Activated gamma-delta T cell treated with anti-CD3 and anti-CD28 coated beads, Interleukin-2, amount 50 U/mL, for 16 hours (primary cell): Measurements from ENCODE around the gene PI4KA.
"Not testable (repeated sequence)": the region's sequence is repeated elsewhere in the genome, so short reads cannot be mapped to it uniquely, and the experiment has no call there.

ENCODE experiments used
- DNase-seq: peaks from one replicate; pipeline ENCODE4 v3.0.0-alpha.2; 2020; ENCODE audit warnings: low read depth

The PI4KA gene

DNA sequence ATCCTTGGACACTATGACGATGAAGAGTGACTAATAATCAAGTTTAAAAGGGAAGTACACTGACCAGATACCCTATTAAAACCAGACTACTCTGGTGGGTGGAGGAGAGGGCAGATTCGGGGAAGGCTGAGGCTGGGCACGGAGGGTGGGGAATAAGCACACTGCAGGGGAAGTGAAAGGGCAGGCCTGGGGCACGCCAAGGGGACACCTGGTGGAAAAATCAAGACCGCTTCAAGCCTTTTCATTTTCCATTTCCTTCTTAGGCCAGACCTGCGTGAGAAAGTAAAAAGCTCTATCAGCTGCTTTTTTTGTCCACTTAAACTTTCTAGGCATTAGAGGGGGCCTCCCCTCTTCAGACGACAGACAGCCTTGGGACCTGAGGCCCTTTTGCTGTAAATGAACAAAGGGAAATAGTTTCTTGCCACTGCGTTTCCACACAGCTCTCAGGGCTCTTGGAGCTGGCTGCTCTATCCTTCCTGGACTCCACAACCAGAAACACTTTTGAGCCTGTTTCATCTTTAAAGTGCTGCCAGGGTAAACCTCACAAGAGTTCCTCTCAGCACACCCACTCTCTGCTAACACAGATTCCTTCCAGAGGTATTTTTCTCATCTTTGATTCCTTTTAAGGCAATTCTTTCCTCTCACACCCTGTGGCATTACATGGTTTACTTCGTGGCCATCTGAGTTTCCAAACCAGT, 109.7 kb downstream of the PI4KA start:
- DNase-seq = no peak

DNA sequence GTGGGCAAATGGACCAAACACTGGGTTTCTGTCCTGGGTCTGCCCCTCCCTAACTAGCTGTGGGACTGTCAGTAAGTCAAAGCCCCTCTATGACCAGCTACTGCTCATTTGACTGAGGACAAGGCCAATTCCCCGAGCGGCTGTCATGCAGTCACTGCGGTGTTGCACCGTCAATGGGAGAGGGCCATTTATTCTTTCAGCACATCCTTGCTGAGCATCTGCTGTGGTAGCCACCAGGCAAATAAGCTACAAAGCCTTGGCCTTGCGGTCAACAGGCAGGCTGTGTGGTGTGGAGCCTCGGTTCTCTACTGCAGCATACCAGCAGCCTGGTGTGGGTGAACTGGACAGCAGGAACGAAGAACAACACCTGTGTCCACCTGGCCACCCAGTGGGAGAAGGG, 110.5 kb downstream of the PI4KA start:
- DNase-seq = no peak

DNA sequence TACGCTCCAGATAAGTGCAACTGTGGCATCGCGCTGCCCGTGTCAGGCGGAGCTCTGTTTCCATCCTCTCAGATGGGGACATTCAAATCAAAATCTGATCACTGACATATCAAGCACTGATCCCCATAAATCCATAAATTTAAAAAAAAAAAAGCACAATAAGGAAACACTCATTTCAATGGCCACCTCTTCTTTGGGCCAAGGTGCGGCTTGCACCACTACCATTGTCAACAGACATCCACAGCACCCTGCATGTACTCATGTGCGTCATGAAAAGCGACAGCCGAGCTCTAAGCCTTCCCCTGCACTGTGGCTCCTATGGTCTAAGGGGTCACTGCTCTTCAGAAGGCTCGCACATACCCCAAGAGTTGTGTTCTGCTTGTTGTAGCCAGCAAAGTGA, 111.4 kb downstream of the PI4KA start:
- no peak for DNase-seq

DNA sequence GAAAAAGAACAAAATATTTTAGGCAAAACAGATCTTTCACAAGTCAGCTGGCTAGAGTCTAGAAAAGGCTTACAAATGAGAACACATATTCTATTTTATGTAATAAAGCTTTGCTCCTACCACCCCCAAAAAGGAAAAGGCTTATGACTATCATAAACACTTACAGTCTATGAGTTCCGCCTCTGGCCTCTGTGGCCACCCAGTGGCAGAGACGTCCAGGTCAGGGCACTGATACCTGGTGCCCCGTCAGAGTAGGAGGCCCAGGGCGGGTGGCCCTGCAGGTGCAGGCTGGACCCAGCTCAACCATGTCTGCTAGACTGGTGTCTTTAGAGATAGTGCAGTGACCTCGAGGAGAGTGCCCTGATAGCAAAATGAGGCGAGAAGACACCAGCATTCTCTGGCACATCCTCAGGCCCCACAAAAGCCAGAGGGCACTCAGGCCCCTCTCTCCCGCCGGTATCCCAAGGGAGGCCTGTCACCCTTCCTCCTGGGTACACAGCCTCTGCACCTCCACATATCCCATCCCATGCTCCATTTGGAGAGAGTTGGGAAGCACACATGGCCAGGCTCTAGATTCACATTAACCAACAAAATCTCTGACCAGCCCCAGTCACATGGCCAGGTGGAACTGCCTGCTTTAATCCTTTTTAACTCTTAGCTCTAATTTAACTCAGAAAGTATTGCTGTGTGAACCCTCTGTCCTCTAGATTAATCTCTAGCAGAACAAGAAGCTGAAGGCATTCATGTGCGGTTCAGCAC, 112.0 kb downstream of the PI4KA start:
- no peak for DNase-seq

DNA sequence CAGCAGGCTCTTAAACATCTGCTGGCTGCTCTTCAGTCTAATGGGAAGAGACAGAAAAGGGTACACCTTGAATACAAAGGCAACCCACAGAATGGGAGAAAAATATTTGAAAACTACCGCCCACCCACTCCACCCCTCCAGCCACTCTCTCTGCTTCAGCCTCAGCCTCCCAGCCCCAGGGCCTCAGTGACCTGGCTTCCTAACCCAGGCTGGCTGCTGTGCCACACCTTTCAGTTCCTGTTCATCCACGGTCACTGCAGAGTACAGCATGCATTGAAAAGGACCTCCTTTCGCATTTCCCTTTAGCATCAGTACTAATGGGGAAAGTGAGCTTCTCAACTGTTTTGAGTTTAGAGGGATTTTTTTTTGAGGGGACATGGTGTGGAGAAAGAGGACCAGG, 113.5 kb downstream of the PI4KA start:
- no peak for DNase-seq

DNA sequence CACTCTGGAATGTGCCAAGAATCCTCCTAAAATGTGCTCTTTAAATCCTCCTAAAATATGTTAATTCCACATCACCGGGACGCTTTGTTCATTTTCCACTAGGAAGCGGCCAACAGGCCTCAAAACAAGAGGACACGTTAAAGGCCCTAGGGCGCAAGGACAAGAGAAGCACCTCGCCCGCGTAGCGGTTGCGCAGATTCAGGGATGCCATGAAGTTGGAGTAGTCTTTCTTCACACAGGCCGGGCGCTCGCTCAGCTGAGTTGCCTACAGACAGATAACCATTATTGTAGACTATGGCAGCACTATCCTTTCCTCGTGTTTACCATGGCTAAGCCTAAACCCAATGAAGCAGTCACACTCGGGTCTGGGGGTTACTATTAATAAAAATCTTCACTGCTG, 114.2 kb downstream of the PI4KA start:
- DNase-seq = no peak

DNA sequence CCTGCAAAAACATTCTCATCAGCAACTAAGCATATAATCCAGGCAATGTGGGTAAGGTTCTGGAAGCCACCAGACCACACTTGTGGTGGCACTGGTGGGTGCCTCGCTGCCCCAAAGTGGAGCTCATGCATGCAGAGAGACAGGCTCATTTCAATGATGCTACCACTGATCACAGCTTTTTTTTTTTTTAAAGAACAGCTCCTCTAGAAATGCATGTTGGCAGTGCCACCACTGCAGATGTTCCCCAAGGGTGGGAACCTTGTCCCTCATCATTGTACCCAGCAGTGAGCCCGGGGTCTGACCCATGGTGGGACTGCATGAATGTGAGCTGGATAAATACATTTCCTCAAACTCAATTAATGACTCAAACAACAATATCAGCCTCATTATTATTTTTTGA, 115.8 kb downstream of the PI4KA start:
- no peak for DNase-seq

DNA sequence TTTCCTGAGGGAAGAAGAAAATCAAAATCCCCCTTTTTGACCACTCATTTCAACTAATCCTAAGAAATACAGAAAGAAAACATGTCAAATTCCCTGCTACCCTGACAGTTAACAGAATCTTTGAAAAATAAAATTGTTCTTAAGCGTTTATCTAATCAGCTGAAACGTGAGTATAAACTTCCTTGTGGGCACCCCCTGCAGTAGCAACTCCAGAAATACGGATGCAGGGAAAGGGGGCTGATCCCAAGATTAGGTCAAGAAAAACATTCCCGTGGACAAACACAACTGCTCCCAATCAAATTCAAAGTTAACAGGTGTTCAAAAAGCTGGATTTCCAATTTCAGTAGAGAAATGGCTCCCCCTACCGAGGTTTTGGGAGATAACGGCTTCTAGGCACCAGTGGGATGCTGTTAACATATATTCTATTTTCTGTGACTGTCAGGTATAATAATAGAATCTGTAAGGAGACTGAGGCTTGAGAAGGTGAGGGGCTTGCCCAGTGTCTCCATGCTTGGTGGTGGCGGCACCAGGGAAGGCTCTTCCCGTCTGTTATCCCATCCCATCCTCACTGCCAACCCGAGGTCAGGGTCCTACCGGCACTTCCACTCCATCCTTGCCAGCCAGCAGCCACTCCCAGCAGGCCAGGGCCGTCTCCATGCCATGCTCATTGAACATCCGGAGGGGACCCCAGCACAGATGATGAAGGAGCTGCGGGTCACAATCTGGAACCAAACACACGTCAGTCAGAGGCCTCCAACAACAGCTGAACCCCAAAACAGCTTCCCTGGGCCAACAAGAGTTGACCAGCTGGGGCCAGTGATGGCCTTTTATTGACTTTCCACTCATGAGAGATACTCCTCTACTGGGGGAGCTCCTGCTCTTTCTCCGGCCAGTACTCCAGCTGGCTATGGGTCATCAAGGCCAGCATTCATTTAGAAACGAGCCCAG, 116.7 kb downstream of the PI4KA start:
- DNase-seq = peak; percentile 14

DNA sequence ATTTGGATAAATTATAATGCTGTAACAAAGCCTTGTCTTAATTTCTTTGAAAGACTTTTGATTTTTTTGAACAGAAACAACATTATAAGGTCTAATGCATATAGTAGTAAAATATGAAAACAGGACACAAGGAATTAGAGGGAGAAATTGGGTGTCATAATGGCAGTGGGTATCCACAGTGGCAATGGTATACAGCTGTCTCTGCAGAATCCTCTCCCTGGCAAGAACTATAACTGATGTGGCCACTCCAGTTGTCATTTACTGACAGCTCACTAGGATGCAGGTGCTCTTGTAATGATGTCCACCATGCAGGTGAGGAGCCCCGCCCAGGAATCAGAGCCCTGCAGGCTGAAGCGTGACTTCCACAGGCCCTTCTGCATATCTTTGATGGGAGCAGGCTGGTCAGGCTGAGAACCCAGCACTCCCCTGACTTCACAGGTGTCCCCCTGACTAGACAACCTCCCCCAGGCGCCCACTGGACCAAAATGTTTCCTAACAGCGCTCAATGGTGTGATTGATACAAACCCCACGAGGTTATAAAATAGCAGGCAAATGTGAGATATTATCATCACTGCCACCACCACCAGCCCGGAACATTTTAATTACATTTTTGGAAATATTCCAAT, 117.5 kb downstream of the PI4KA start:
- DNase-seq = no peak

DNA sequence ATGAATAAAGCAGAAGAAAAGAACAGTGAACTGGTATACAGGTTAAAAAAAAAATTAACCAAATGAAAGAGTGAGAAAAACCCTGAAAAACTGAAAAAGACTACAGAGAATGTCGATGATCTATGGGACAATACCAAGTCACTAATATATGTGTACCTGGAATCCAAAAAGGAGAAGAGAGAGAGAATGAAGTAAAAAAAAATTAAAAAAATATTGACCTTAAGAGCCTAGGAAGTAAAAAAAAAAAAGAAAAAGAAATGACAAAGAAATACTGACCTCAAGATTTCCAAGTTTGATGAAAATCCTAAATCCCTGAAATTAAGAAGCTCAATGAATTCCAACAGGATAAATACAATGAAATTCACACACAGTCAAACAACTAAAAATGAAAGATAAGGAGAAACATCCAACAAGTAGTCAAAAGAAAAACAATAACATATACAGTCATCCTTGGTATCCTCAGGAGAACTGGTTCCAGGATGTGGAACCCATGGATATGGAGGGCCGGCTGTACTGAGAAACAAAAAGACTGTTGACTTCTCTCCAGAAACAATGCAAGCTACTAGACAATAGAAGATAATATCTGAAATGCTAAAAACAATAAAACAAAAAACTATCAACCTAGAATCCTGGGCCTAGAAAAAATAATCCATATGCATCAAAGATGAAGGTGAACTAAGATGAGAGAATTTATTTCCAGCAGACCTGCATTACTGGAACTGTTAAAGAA, 118.2 kb downstream of the PI4KA start:
- no peak for DNase-seq

DNA sequence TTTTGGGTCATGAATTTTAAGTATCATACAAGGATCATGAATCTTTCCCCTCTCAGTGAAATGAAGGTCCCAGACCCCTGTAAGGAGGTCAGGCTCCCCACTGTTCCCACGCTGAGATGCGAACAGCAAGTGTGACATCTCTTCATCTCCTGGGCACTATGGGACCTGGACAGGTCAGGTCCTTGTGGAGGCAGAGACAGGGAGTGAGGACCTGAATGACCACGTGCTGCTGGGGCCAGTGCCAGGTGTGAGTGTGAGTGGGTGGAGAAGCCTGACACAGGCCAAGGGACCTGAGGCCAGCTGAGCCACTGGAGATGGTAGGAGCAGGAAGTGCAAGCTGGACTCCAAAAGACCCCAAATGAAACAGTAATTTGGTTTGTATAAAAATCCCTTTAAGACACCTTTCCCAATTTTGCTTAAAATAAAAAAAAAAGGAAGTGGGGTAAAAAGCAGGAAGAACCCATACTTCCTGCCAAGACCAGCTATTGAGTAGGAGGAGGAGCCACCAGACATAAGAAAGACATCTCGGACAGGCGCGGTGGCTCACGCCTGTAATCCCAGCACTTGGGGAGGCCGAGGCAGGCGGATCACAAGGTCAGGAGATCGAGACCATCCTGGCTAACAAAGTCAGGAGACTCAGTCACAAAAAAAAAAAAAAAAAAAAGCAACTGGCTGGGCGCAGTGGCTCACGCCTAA, 120.1 kb downstream of the PI4KA start:
- no peak for DNase-seq

DNA sequence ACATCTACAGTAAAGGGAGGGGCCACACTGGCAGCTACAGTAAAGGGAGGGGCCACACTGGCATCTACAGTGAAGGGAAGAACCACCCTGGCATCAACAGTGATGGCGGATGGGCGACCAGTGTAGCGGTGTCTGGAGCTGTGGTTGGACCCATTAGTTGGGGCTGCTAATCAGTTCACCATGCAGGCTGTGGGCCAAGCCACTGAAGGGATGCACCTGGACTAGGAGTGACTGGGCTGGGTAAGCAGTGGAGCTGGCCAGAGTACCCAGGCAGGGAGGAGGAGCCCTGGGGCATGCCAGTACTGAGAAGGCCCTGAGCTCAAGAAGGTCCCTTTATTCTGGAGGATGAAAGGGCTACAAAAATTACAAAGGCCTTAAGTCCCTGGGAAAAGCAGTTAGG, 121.7 kb downstream of the PI4KA start:
- DNase-seq = not testable (repeated sequence)

DNA sequence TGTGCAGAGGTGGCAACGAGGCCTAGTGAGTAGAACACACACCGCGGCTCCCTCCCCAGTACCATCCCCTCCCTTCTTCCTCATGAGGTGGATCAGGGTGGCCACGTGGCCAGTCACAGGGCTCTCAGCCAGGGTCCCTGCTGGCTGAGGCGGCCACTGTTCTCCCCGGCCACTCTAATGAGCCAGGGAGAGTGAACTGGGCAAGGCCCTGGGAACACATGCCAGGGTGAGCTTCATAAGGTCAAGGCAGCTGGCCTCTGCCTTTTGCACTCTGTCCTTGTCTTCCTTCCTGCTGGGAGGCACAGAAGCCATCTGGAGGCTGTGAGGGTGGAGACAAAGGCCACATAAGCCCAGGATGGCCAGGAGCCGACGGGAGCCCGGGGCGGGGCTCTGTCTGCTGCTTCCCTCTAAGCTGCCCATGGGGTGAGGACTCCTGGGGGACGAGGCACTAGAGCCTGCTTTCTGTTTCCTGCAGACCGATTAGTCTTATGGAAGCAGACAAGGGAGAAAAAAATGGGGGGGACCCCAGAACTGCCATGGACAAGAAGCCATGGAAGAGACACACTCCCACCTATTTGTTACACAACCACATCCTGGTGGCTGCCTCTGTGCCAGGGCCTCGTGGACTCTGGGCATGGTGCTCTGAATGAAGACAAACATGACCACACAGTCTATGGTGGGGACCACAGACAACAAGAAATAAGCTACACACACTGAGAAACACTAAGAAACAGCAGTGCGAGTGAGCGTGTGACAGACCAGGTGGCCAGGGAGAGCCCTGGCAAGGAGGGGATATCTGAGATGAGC, 123.1 kb downstream of the PI4KA start:
- DNase-seq = not testable (repeated sequence)

DNA sequence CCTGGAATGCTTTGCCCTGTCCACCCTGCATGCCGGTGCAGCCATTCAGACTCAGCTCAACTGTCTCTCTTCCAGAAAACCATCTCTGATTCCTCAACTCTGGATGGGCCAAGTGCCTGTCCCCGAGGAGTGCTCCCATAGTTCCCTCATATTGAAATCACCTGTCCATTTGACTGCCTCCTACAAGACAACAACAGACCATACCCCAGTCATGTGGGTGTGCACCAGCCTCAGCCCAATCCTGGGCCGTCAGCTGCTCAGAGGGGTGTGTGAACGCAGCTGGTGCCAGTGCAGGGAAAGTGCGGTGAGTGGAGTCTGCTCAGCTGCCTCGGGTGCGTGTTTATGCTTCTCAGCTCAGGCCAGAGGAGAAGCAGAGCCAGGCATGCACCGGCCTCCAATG, 126.2 kb downstream of the PI4KA start:
- not testable (repeated sequence) for DNase-seq

DNA sequence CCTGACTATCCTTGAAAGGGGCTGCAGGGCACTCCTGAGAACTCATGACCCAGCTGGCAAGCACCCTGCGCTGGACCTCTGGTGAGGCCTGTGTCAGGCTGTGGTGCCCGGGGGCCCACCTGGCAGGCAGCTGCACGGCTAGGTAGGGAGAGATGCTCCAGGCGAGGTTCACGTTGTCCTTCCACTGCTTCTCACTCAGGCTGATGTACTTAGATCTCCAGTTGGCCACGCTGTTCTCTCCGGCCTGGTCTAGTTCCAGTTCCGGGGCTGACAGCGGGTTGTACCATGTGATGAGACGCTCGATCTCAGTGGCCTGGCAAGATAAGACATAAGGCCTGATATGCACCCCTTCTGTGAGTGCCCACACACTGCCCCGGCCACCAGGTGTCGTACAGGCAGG, 129.4 kb downstream of the PI4KA start:
- no peak for DNase-seq

DNA sequence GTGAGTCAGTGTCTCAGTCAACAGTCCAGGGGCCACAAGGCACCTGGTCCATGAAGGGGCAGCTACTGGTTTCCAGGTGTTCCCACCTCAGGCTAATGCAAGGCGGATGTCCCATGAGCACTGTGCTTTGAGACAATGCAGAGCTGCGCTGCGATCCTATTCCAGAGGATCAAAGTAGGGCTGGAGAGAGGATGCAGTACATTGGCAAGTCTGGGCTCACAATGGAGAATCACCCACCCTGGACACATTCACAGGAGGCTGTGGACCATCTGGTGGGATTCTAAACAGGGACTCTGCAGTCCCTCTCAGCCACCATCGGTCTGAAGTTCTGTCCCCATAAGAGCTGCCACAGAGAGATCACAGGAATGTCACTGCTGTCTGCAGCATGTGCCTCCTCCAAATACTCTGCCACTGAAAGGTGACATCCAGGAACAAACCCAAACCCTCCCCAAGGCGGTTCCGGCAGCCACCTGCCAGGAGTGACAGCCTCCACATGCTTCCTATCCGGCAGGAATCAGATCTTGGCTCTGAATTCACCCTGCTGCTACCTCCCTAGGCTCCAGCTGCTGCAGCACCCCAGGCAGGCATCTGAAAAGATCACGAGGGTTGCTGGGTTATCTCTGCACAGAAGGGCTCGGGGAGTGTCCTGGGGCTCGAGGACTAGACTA, 130.0 kb downstream of the PI4KA start:
- DNase-seq = no peak

DNA sequence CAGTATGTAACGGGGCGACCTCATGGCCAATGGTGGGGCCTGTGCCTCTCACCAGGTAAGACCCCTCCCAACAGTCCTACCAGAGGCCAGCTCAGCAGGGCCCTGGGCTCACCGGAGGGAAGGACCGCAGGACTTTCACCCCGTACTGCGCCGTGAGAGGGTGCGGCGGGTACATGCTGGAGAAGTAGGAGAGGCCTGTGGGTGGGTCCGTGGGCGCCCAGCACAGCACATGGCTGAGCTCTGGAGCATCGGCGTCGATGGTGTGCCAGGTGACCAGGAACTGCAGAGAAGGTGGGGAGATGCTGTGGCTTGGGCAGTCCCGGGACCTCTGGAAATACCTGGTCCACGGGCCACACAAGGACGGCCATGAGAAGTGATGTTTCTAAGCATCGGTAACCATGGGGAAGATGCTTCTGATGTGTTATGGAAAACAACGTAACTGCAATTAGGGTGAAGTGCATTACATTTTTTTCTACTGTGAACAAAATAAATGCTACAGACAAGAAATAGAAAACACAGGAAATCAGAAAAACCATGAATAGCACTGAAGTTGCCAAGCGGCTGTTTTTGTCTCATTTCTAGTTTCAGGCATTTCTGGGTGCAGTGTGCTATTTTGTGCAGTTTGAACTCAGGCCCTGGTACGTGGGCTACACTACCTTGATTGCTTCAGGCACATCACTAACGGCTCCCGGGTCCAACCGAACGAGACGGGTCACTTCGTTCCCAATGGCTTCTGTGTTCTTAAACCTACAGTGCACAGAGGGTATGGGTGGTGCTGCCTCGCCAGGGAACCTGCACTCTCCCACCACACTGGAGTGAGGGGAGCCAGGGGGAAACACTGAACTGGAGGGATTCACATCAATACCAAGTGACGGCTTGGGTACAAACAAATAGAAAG, 131.2 kb downstream of the PI4KA start:
- no peak for DNase-seq

DNA sequence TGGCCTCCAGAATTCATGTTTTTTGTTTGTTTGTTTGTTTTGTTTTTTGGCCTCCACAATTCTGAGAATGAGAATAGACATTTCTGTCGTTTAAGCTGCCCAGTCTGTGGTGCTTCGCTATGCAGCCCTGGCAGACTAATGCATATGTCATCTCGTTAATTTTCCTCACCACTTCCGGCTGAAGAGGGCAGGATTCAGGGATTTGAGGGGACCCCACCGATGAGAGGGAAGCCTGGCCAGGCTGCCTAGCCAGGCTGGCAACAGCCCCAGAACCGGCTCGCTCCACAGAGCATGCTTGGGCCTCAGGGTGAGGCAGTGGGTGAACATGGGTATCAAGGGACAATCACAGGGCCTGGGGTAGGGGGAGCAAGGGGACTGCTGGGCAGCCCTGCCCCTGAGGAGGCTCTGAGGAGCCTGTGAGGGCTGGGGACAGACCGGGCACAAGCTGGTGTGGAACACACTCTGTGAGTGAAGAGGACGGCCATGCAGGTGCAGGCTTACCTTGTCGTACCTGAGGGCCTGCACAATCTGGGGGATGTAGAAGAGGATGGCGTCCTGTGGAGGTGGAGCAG, 132.5 kb downstream of the PI4KA start:
- DNase-seq = no peak
